ENCODE measurements around the gene PDP2.
"Not testable (repeated sequence)": the region's sequence is repeated elsewhere in the genome, so short reads cannot be mapped to it uniquely, and the experiment has no call there.

PDP2 gene

DNA sequence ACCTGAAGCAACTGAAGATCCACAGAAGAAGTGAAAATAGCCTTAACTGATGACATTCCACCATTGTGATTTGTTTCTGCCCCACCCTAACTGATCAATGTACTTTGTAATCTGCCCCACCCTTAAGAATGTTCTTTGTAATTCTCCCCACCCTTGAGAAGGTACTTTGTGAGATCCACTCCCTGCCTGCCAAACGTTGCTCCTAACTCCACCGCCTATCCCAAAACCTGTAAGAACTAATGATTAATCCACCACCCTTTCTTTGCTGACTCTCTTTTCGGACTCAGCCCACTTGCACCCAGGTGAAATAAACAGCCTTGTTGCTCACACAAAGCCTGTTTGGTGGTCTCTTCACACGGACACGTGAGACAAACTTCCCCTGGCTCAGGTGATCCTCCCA, 16.4 kb downstream of the PDP2 start:
- H3K4me1 ChIP-seq (ENCODE audit: control insufficient read depth in 1 of 2, insufficient read depth in 2 of 2, low read length in 2 of 2); H4K8ac ChIP-seq (ENCODE audit: low read depth, low read length); H3K4ac ChIP-seq (ENCODE audit: low read depth, low read length); H3K9ac ChIP-seq (ENCODE audit: low read length); H3K36me3 ChIP-seq (ENCODE audit: control insufficient read depth in 1 of 2, insufficient read depth in 2 of 2, low read length in 2 of 2); H3K4me2 ChIP-seq (ENCODE audit: low read length); H3K23ac ChIP-seq (ENCODE audit: low read length); H3K4me3 ChIP-seq (ENCODE audit: low read depth, low read length); H4K91ac ChIP-seq (ENCODE audit: low read depth, low read length); H3K18ac ChIP-seq (ENCODE audit: low read length); H4K12ac ChIP-seq (ENCODE audit: low read depth, low read length); H3K9me3 ChIP-seq (ENCODE audit: insufficient read depth, low read depth, low read length); DNase-seq; H2AK5ac ChIP-seq (ENCODE audit: low read length); H2BK120ac ChIP-seq (ENCODE audit: insufficient read depth, low read length, poor library complexity); H3K14ac ChIP-seq (ENCODE audit: low read length); H3K27ac ChIP-seq (ENCODE audit: low read depth, low read length); H2BK5ac ChIP-seq (ENCODE audit: low read depth, low read length, poor library complexity); H2BK12ac ChIP-seq (ENCODE audit: low read length); H2AFZ ChIP-seq (ENCODE audit: insufficient read depth, low read length, poor library complexity); H3K27me3 ChIP-seq (ENCODE audit: insufficient read depth, low read length); H3K79me2 ChIP-seq (ENCODE audit: control insufficient read depth, insufficient read depth, low read length, poor library complexity); H3K79me1 ChIP-seq (ENCODE audit: low read length): not testable (repeated sequence)
- no CpG with 5 or more reads among the region's 5 CpGs for WGBS (ENCODE audit: extremely low coverage, insufficient coverage, insufficient read length)

DNA sequence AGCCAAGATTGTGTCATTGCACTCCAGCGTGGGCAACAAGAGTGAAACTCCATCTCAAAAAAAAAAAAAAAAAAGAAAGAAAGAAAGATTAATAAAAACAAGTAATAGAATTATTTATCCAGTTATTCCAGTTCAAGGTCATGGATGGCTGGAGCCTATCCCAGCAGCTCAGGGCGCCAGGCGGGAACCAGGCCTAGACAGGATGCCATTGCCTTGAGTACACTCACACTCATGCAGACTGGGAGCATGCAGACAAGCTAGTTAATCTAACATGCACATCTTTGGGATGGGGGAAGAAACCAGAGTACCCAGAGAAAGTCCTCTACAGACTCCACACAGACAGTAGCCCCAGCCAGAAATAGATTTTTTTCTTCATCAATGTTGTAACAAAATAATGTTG, 17.9 kb downstream of the PDP2 start:
- Histone ChIP-seq H2BK12ac (ENCODE audit: low read length) (no peak overlapping the region), H3K14ac (ENCODE audit: low read length) (no peak overlapping the region), H3K4me3 (ENCODE audit: low read depth, low read length) (no peak overlapping the region), H3K4ac (ENCODE audit: low read depth, low read length) (no peak overlapping the region), H3K36me3 (ENCODE audit: control insufficient read depth in 1 of 2, insufficient read depth in 2 of 2, low read length in 2 of 2) (no peaks in the 10 kb centered on the region), H3K18ac (ENCODE audit: low read length) (no peak overlapping the region), H3K23ac (ENCODE audit: low read length) (no peak overlapping the region), H2BK120ac (ENCODE audit: insufficient read depth, low read length, poor library complexity) (no peak overlapping the region), H3K79me1 (ENCODE audit: low read length) (no peaks in the 10 kb centered on the region), H2AFZ (ENCODE audit: insufficient read depth, low read length, poor library complexity) (no peak overlapping the region), H4K91ac (ENCODE audit: low read depth, low read length) (no peak overlapping the region), H4K12ac (ENCODE audit: low read depth, low read length) (no peak overlapping the region), H3K27me3 (ENCODE audit: insufficient read depth, low read length) (no peaks in the 10 kb centered on the region), H3K9ac (ENCODE audit: low read length) (no peak overlapping the region), H3K27ac (ENCODE audit: low read depth, low read length) (no peak overlapping the region), H3K79me2 (ENCODE audit: control insufficient read depth, insufficient read depth, low read length, poor library complexity) (no peaks in the 10 kb centered on the region), H3K9me3 (ENCODE audit: insufficient read depth, low read depth, low read length) (peaks cover 2% of the 10 kb centered on the region), H4K8ac (ENCODE audit: low read depth, low read length) (no peak overlapping the region), H3K4me2 (ENCODE audit: low read length) (no peak overlapping the region), H2AK5ac (ENCODE audit: low read length) (no peak overlapping the region), H2BK5ac (ENCODE audit: low read depth, low read length, poor library complexity) (no peak overlapping the region), H3K4me1 (ENCODE audit: control insufficient read depth in 1 of 2, insufficient read depth in 2 of 2, low read length in 2 of 2) (peaks cover 5 to 8% of the 10 kb centered on the region in 2 experiments)
- no CpG with 5 or more reads among the region's 3 CpGs for WGBS (ENCODE audit: extremely low coverage, insufficient coverage, insufficient read length)
- DNase-seq: no peak

DNA sequence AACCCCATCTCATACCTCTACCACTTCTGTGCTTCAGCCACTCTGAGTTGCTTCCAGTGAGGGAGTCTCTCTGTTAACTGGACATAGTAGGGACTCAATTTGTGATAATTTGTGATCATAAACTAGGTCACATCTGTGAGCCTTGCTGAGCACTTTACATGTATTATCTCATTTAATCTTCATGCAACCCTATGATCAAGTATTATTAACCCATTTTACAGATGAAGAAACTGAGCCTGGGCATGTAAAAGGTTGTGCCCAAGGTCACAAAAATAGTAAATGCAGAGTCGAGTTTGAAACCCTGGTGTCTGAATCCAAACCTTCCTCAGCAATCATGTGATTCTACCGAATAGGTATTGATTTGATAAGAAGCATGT, 18.6 kb downstream of the PDP2 start:
- no peak overlapping the region for H3K14ac ChIP-seq (ENCODE audit: low read length)
- H4K8ac ChIP-seq (ENCODE audit: low read depth, low read length): no peak overlapping the region
- no peak overlapping the region for H3K4me2 ChIP-seq (ENCODE audit: low read length)
- no peak overlapping the region for H3K4me3 ChIP-seq (ENCODE audit: low read depth, low read length)
- H3K23ac ChIP-seq (ENCODE audit: low read length): no peak overlapping the region
- peaks cover 5 to 8% of the 10 kb centered on the region in 2 experiments for H3K4me1 ChIP-seq (ENCODE audit: control insufficient read depth in 1 of 2, insufficient read depth in 2 of 2, low read length in 2 of 2)
- no peak overlapping the region for H2AK5ac ChIP-seq (ENCODE audit: low read length)
- no peak overlapping the region for H4K91ac ChIP-seq (ENCODE audit: low read depth, low read length)
- no peak overlapping the region for H4K12ac ChIP-seq (ENCODE audit: low read depth, low read length)
- no peaks in the 10 kb centered on the region for H3K79me1 ChIP-seq (ENCODE audit: low read length)
- H3K27me3 ChIP-seq (ENCODE audit: insufficient read depth, low read length): no peaks in the 10 kb centered on the region
- no peak overlapping the region for H3K18ac ChIP-seq (ENCODE audit: low read length)
- WGBS (ENCODE audit: extremely low coverage, insufficient coverage, insufficient read length): no CpG with 5 or more reads among the region's 2 CpGs
- H3K4ac ChIP-seq (ENCODE audit: low read depth, low read length): no peak overlapping the region
- no peak overlapping the region for H2BK5ac ChIP-seq (ENCODE audit: low read depth, low read length, poor library complexity)
- no peak for DNase-seq
- no peak overlapping the region for H3K27ac ChIP-seq (ENCODE audit: low read depth, low read length)
- no peak overlapping the region for H2AFZ ChIP-seq (ENCODE audit: insufficient read depth, low read length, poor library complexity)
- H3K36me3 ChIP-seq (ENCODE audit: control insufficient read depth in 1 of 2, insufficient read depth in 2 of 2, low read length in 2 of 2): no peaks in the 10 kb centered on the region
- no peaks in the 10 kb centered on the region for H3K79me2 ChIP-seq (ENCODE audit: control insufficient read depth, insufficient read depth, low read length, poor library complexity)
- peaks cover 2% of the 10 kb centered on the region for H3K9me3 ChIP-seq (ENCODE audit: insufficient read depth, low read depth, low read length)
- no peak overlapping the region for H2BK120ac ChIP-seq (ENCODE audit: insufficient read depth, low read length, poor library complexity)
- H2BK12ac ChIP-seq (ENCODE audit: low read length): no peak overlapping the region
- no peak overlapping the region for H3K9ac ChIP-seq (ENCODE audit: low read length)

DNA sequence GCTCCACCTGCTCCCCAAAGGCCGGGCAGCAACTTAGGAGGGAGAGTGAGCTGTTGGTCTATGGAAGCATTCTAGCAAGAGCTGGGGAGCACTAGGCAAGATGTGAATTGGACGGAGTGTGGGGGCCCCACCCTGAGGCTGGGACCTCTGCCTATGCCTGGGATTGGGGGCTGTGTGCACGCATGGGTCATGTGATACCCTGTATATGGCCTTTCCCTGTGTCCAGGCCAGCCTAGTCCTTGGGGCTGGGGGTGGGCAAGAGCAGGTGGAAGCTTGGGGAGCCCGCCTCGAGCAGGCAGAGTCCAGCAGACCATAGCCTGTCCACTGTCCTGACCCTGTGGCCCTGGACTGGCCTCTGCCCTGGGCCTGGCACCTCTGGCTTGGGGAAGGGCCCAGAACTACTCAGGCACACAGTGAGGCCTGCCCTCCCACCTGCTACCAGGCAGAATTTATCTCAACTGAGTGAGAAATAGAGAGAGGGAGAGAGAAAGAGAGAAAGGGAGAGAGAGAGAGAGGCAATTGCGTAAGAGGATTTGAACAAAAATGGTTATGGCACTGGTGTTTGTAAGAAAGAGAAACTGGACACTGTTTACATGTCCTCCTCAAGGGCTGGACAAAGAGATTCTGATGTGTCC, 19.1 kb downstream of the PDP2 start:
- no peaks in the 10 kb centered on the region for H3K79me1 ChIP-seq (ENCODE audit: low read length)
- H2AFZ ChIP-seq (ENCODE audit: insufficient read depth, low read length, poor library complexity): no peak overlapping the region
- H2BK5ac ChIP-seq (ENCODE audit: low read depth, low read length, poor library complexity): no peak overlapping the region
- H3K18ac ChIP-seq (ENCODE audit: low read length): no peak overlapping the region
- H2BK120ac ChIP-seq (ENCODE audit: insufficient read depth, low read length, poor library complexity): no peak overlapping the region
- no peaks in the 10 kb centered on the region for H3K36me3 ChIP-seq (ENCODE audit: control insufficient read depth in 1 of 2, insufficient read depth in 2 of 2, low read length in 2 of 2)
- no peak overlapping the region for H4K12ac ChIP-seq (ENCODE audit: low read depth, low read length)
- H3K79me2 ChIP-seq (ENCODE audit: control insufficient read depth, insufficient read depth, low read length, poor library complexity): no peaks in the 10 kb centered on the region
- H3K4me1 ChIP-seq (ENCODE audit: control insufficient read depth in 1 of 2, insufficient read depth in 2 of 2, low read length in 2 of 2): peaks cover 5 to 8% of the 10 kb centered on the region in 2 experiments
- H3K27me3 ChIP-seq (ENCODE audit: insufficient read depth, low read length): no peaks in the 10 kb centered on the region
- H3K9ac ChIP-seq (ENCODE audit: low read length): no peak overlapping the region
- H3K4ac ChIP-seq (ENCODE audit: low read depth, low read length): no peak overlapping the region
- no peak overlapping the region for H2BK12ac ChIP-seq (ENCODE audit: low read length)
- H3K4me2 ChIP-seq (ENCODE audit: low read length): no peak overlapping the region
- no peak overlapping the region for H2AK5ac ChIP-seq (ENCODE audit: low read length)
- DNase-seq: no peak
- H3K23ac ChIP-seq (ENCODE audit: low read length): no peak overlapping the region
- no peaks in the 10 kb centered on the region for H3K9me3 ChIP-seq (ENCODE audit: insufficient read depth, low read depth, low read length)
- H3K14ac ChIP-seq (ENCODE audit: low read length): no peak overlapping the region
- no peak overlapping the region for H3K4me3 ChIP-seq (ENCODE audit: low read depth, low read length)
- H4K8ac ChIP-seq (ENCODE audit: low read depth, low read length): no peak overlapping the region
- no CpG with 5 or more reads among the region's 6 CpGs for WGBS (ENCODE audit: extremely low coverage, insufficient coverage, insufficient read length)
- no peak overlapping the region for H4K91ac ChIP-seq (ENCODE audit: low read depth, low read length)
- no peak overlapping the region for H3K27ac ChIP-seq (ENCODE audit: low read depth, low read length)
